Tibial nerve (tissue), 4 donors: Measurements from ENCODE around the gene CSPG5.

Experiments
- EP300 ChIP-seq, 2 donors: sonication (generic); formaldehyde crosslinking; IDR thresholded peaks; one replicate each; pipeline ENCODE4 v1.6.1; 2017; ENCODE audit warnings: antibody characterized with exemption in 2 of 2, mild to moderate bottlenecking in 1 of 2
- TF ChIP-seq, protein P1 (sequence below), 5 experiments: fragments of 200-600 bp in 3 of 5; fragments of 450-650 bp in 2 of 5; sonication (generic) in 3 of 5; IDR thresholded peaks; one replicate each; pipeline ENCODE4 v1.5.1; 2016 to 2019; ENCODE audit warnings: antibody characterized with exemption in 5 of 5, mild to moderate bottlenecking in 3 of 5, moderate library complexity in 2 of 5

- TF ChIP-seq, protein P1, sequence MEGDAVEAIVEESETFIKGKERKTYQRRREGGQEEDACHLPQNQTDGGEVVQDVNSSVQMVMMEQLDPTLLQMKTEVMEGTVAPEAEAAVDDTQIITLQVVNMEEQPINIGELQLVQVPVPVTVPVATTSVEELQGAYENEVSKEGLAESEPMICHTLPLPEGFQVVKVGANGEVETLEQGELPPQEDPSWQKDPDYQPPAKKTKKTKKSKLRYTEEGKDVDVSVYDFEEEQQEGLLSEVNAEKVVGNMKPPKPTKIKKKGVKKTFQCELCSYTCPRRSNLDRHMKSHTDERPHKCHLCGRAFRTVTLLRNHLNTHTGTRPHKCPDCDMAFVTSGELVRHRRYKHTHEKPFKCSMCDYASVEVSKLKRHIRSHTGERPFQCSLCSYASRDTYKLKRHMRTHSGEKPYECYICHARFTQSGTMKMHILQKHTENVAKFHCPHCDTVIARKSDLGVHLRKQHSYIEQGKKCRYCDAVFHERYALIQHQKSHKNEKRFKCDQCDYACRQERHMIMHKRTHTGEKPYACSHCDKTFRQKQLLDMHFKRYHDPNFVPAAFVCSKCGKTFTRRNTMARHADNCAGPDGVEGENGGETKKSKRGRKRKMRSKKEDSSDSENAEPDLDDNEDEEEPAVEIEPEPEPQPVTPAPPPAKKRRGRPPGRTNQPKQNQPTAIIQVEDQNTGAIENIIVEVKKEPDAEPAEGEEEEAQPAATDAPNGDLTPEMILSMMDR (IDR thresholded peaks at IDR 0.05): no peak
- TF ChIP-seq EP300 (IDR thresholded peaks at IDR 0.05): no peak
These were observed 34.2 kb upstream of the CSPG5 start for GRCh38 chr3:47612879-47613278.
